Thyroid gland (tissue), 4 donors: Measurements from ENCODE around the gene ANKLE2. TPM values are rescaled to one million over a fixed set of nuclear protein-coding genes. Genes with fewer than 3 reads are reported as not detected.

Experiments used
- DNase-seq, 2 donors: peaks; one replicate each; pipeline ENCODE4 v3.0.0-alpha.2; 2019
- H3K27ac ChIP-seq, 3 donors: fragments of 200-600 bp; sonication (generic); 1 replicate in 2 of 3; 2 replicates in 1 of 3; pipeline ENCODE4 v1.5.1; 2016 to 2019; ENCODE audit warnings: mild to moderate bottlenecking in 1 of 3, moderate library complexity in 1 of 3
- H3K27me3 ChIP-seq: fragments of 200-600 bp; sonication (generic); one replicate; pipeline ENCODE4 v1.5.1; 2019
- H3K36me3 ChIP-seq, 2 donors: fragments of 200-600 bp; sonication (generic); one replicate each; pipeline ENCODE4 v1.5.1; 2016 to 2019
- H3K4me1 ChIP-seq, 2 donors: fragments of 200-600 bp; sonication (generic); one replicate each; pipeline ENCODE4 v1.5.1; 2017 to 2019
- H3K4me3 ChIP-seq, 3 donors: fragments of 200-600 bp; sonication (generic); replicated peaks in 1 of 3; 1 replicate in 2 of 3; 2 replicates in 1 of 3; pipeline ENCODE4 v1.5.1; 2016; ENCODE audit warnings: mild to moderate bottlenecking in 1 of 3
- H3K9me3 ChIP-seq: fragments of 200-600 bp; sonication (generic); one replicate; pipeline ENCODE4 v1.5.1; 2017
- CTCF ChIP-seq, 6 experiments: fragments of 200-600 bp in 3 of 6; fragments of 450-650 bp in 3 of 6; sonication (generic) in 3 of 6; IDR thresholded peaks; one replicate each; pipeline ENCODE4 v1.5.1; 2016 to 2019; ENCODE audit warnings: antibody characterized with exemption in 6 of 6, mild to moderate bottlenecking in 2 of 6, inconsistent platforms in 1 of 6, moderate library complexity in 1 of 6
- POLR2A ChIP-seq, 2 donors: fragments of 450-650 bp; IDR thresholded peaks; one replicate each; pipeline ENCODE4 v1.6.1; 2017; ENCODE audit warnings: antibody characterized with exemption in 2 of 2, mild to moderate bottlenecking in 2 of 2, moderate library complexity in 1 of 2
- WGBS, 2 donors: methylation state at CpG; one replicate each; pipeline ENCODE4 v1.1.5; 2017; 5-methylcytosine and 5-hydroxymethylcytosine counted together
- intact Hi-C: fragments of 100-400 bp; cut with DNase I; formaldehyde crosslinking; loops from one replicate; pipeline ENCODE4 v1.15.1; 2023
- total RNA-seq, 4 donors: library from RNA; depleted of rRNA; stranded (reverse); fragments of >200 nt; gene quantifications; one replicate each; pipeline ENCODE4 v1.2.3, GENCODE V29; 2016

Gene ANKLE2
- total RNA-seq, 4 donors from 2014 or later: 50.7 to 70.7 (median 55.3) TPM

DNA sequence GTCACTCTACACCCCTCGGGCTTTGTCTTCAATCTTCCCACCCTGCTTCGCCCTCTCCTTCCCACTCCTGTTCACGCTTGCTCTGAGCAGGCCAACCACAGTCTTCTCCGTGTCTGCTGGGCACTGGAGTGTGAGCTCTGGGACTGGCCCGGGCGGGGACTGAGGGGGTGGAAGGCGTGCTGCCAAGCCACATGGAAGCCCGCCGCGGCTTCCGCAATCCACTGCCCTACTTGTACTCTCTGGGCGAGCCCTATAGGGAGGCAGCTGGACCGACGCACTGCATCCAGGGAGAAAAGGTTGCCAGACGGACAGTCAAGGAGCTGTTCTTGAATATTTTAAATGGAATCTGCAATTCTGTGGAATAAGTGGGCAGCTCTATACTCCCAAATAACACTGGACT, 42.3 kb upstream of the ANKLE2 start:
- 82 to 96% methylated on average over 12 to 15 of the region's 15 CpGs for WGBS, 2 donors
- Histone ChIP-seq H3K36me3 (peaks cover 81 to 89% of the 10 kb centered on the region in 2 donors), H3K4me1 (no peaks in the 10 kb centered on the region)

GRCh38 chr12:132803125-132803524, 41.5 kb upstream of the ANKLE2 start:
- intact Hi-C loops: no loop called here
- H3K4me3 ChIP-seq: no peak overlapping the region
- no peaks in the 10 kb centered on the region for H3K4me1 ChIP-seq
- no peaks in the 10 kb centered on the region for H3K27me3 ChIP-seq
- TF ChIP-seq POLR2A (IDR thresholded peaks at IDR 0.05) (no peak), CTCF (IDR thresholded peaks at IDR 0.05) (no peak)
- no peak for DNase-seq
- 96 to 98% methylated on average over 14 of the region's 14 CpGs for WGBS, 2 donors
- peaks cover 81 to 90% of the 10 kb centered on the region in 2 donors for H3K36me3 ChIP-seq
- no peak overlapping the region for H3K27ac ChIP-seq
- no peaks in the 10 kb centered on the region for H3K9me3 ChIP-seq

More for the DNA sequence above, 42.3 kb upstream of the ANKLE2 start:
- H3K9me3 ChIP-seq: no peaks in the 10 kb centered on the region
- no peak for DNase-seq
- no peaks in the 10 kb centered on the region for H3K27me3 ChIP-seq
- H3K27ac ChIP-seq: no peak overlapping the region
- intact Hi-C loops: no loop called here
- no peak overlapping the region for H3K4me3 ChIP-seq
- TF ChIP-seq CTCF (IDR thresholded peaks at IDR 0.05) (no peak), POLR2A (IDR thresholded peaks at IDR 0.05) (no peak)

DNA sequence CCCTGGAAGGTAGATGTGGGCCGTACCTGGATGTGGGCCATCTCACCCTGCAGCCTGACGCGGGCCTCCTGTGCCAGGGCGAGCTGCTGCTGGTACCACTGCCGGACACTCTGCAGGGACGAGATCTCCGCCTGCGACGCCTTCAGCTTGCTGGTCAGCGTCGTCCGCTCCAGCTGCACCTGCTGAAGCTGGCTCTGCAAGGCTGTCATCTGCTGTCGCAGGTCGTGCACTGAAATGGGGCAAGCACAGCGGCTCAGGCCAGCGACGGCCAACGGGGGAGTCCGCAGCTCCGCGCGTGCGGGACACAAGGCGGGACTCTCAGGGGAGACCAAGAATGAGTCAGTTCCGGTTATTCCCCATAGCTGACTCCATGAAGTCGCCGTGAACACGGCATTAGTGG, 40.1 kb upstream of the ANKLE2 start:
- DNase-seq: no peak
- Histone ChIP-seq H3K27me3 (no peaks in the 10 kb centered on the region), H3K36me3 (peaks cover 84 to 90% of the 10 kb centered on the region in 2 donors), H3K9me3 (no peaks in the 10 kb centered on the region), H3K4me1 (no peaks in the 10 kb centered on the region), H3K27ac (no peak overlapping the region), H3K4me3 (no peak overlapping the region)
- intact Hi-C loops: no loop called here
- WGBS, 2 donors: 91 to 94% methylated on average over 28 of the region's 28 CpGs
- no peak for TF ChIP-seq CTCF (IDR thresholded peaks at IDR 0.05)

- H3K27ac ChIP-seq: no peak overlapping the region
- TF ChIP-seq CTCF (IDR thresholded peaks at IDR 0.05) (no peak), POLR2A (IDR thresholded peaks at IDR 0.05) (no peak)
- intact Hi-C loops: no loop called here
- no peak for DNase-seq
- no peaks in the 10 kb centered on the region for H3K27me3 ChIP-seq
- peaks cover 91 to 92% of the 10 kb centered on the region in 2 donors for H3K36me3 ChIP-seq
- no peaks in the 10 kb centered on the region for H3K4me1 ChIP-seq
- H3K9me3 ChIP-seq: no peaks in the 10 kb centered on the region
- no peak overlapping the region for H3K4me3 ChIP-seq
- 91 to 95% methylated on average over 13 to 15 of the region's 15 CpGs for WGBS, 2 donors
These were observed 37.2 kb upstream of the ANKLE2 start for GRCh38 chr12:132798836-132799235.

GRCh38 chr12:132797820-132798570, 36.4 kb upstream of the ANKLE2 start:
- H3K27me3 ChIP-seq: no peaks in the 10 kb centered on the region
- DNase-seq: no peak
- H3K4me1 ChIP-seq: no peaks in the 10 kb centered on the region
- peaks cover 86% of the 10 kb centered on the region in 2 donors for H3K36me3 ChIP-seq
- 91 to 93% methylated on average over 22 to 23 of the region's 24 CpGs for WGBS, 2 donors
- no peak overlapping the region for H3K27ac ChIP-seq
- H3K4me3 ChIP-seq: no peak overlapping the region
- intact Hi-C loops: no loop called here
- TF ChIP-seq CTCF (IDR thresholded peaks at IDR 0.05) (no peak), POLR2A (IDR thresholded peaks at IDR 0.05) (no peak)
- no peaks in the 10 kb centered on the region for H3K9me3 ChIP-seq
